ENCODE measurements around the gene RIC3.

RIC3 gene

DNA sequence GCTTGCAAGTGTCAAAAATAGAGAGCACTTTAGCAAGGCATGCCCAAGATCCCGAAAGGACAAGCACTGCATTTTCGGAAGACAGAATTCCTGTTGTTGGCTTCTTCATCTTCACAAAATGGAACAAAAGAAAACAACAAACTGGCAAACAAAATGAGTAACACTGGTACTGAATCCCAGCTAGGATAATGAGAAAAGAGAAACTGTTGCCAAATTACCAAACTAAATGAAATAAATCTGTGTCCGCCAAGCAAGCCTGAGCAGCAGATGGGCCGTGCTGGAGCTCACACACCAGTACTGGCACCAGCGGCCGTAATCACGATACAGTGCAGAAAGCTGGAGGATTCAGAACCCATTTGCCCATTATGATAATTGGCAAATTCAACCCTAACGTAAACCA is 57.2 kb downstream of the RIC3 start:
- TF ChIP-seq, protein P1, sequence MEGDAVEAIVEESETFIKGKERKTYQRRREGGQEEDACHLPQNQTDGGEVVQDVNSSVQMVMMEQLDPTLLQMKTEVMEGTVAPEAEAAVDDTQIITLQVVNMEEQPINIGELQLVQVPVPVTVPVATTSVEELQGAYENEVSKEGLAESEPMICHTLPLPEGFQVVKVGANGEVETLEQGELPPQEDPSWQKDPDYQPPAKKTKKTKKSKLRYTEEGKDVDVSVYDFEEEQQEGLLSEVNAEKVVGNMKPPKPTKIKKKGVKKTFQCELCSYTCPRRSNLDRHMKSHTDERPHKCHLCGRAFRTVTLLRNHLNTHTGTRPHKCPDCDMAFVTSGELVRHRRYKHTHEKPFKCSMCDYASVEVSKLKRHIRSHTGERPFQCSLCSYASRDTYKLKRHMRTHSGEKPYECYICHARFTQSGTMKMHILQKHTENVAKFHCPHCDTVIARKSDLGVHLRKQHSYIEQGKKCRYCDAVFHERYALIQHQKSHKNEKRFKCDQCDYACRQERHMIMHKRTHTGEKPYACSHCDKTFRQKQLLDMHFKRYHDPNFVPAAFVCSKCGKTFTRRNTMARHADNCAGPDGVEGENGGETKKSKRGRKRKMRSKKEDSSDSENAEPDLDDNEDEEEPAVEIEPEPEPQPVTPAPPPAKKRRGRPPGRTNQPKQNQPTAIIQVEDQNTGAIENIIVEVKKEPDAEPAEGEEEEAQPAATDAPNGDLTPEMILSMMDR (IDR thresholded peaks at IDR 0.05; ENCODE audit: low read depth, low read length, missing control alignments): no peak
- DNase-seq: no peak
- Histone ChIP-seq H3K27me3 (replicated peaks) (peaks cover 2% of the 10 kb centered on the region), H3K27ac (no peak overlapping the region), H3K4me3 (ENCODE audit: low read depth, low read length) (no peak overlapping the region), H3K36me3 (replicated peaks) (no peaks in the 10 kb centered on the region)
- in situ Hi-C loops (cut with HindIII; ENCODE audit: low pct_ligation_motif_present, low sequenced_read_pairs): no loop called here

DNA sequence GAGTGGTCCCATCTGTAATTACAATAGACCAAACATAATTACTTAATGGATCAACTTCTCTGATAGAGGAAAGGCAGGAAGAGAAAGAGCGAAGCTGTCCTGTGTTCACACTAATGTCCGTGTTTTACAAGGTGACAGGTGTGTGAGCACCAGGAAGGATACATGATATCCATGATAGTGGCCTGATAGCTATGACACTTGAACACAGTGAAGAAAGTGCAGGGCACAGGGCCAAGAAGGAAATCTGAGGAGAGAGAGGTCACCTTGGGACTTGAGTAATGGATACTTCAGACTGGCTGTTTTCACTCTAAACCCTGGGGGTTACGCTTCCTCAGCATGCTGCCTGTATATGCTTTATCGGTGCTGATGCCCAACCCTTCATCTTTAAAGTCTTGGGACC is 58.4 kb downstream of the RIC3 start:
- in situ Hi-C loops (cut with HindIII; ENCODE audit: low pct_ligation_motif_present, low sequenced_read_pairs): no loop called here
- TF ChIP-seq, protein P1 (IDR thresholded peaks at IDR 0.05; ENCODE audit: low read depth, low read length, missing control alignments): no peak

DNA sequence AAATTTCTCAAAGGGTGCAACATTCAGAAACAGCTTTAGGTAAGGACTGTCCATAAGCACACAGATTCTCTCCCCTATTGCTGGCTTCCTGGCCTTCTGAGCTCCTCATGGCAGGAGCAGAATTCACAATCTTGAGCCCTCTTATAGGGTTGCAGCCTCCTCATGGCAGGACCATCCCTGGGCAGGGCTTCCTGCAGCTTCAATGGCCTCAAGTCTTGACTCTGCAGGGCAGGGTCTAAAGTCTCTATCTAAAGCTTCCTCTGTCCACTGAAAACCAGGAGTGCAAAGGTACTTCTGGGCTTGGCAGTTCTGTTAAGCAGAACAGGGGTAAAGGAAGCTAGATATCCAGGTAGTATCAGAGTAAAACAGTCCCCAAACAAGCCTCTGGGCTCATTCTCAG is 59.1 kb downstream of the RIC3 start:
- in situ Hi-C loops (cut with HindIII; ENCODE audit: low pct_ligation_motif_present, low sequenced_read_pairs): no loop called here
- H3K4me3 ChIP-seq (ENCODE audit: low read depth, low read length): no peak overlapping the region
- no peak for DNase-seq
- peaks cover 2% of the 10 kb centered on the region for H3K27me3 ChIP-seq (replicated peaks)
- H3K36me3 ChIP-seq (replicated peaks): no peaks in the 10 kb centered on the region
- no peak overlapping the region for H3K27ac ChIP-seq
- TF ChIP-seq, protein P1 (IDR thresholded peaks at IDR 0.05; ENCODE audit: low read depth, low read length, missing control alignments): no peak

More for the DNA sequence above, 58.4 kb downstream of the RIC3 start:
- no peak overlapping the region for H3K4me3 ChIP-seq (ENCODE audit: low read depth, low read length)
- peaks cover 2% of the 10 kb centered on the region for H3K27me3 ChIP-seq (replicated peaks)
- DNase-seq: no peak
- H3K27ac ChIP-seq: no peak overlapping the region
- no peaks in the 10 kb centered on the region for H3K36me3 ChIP-seq (replicated peaks)

GRCh38 chr11:8108421-8108820 is 60.4 kb downstream of the RIC3 start:
- Histone ChIP-seq H3K27ac (no peak overlapping the region), H3K4me3 (ENCODE audit: low read depth, low read length) (no peak overlapping the region), H3K27me3 (replicated peaks) (peaks cover 2% of the 10 kb centered on the region), H3K36me3 (replicated peaks) (no peaks in the 10 kb centered on the region)
- no peak for DNase-seq
- in situ Hi-C loops (cut with HindIII; ENCODE audit: low pct_ligation_motif_present, low sequenced_read_pairs): no loop called here
- TF ChIP-seq, protein P1 (IDR thresholded peaks at IDR 0.05; ENCODE audit: low read depth, low read length, missing control alignments): no peak

- DNase-seq: no peak
- H3K27ac ChIP-seq: no peak overlapping the region
- in situ Hi-C loops (cut with HindIII; ENCODE audit: low pct_ligation_motif_present, low sequenced_read_pairs): no loop called here
- peaks cover 2% of the 10 kb centered on the region for H3K27me3 ChIP-seq (replicated peaks)
- TF ChIP-seq, protein P1 (IDR thresholded peaks at IDR 0.05; ENCODE audit: low read depth, low read length, missing control alignments): no peak
- no peak overlapping the region for H3K4me3 ChIP-seq (ENCODE audit: low read depth, low read length)
- no peaks in the 10 kb centered on the region for H3K36me3 ChIP-seq (replicated peaks)
These were observed 61.2 kb downstream of the RIC3 start for GRCh38 chr11:8107642-8108041.

GRCh38 chr11:8106679-8107078 is 62.1 kb downstream of the RIC3 start:
- TF ChIP-seq, protein P1 (IDR thresholded peaks at IDR 0.05; ENCODE audit: low read depth, low read length, missing control alignments): no peak
- Histone ChIP-seq H3K4me3 (ENCODE audit: low read depth, low read length) (no peak overlapping the region), H3K27me3 (replicated peaks) (no peaks in the 10 kb centered on the region), H3K36me3 (replicated peaks) (no peaks in the 10 kb centered on the region), H3K27ac (no peak overlapping the region)
- DNase-seq: no peak
- in situ Hi-C loops (cut with HindIII; ENCODE audit: low pct_ligation_motif_present, low sequenced_read_pairs): no loop called here
